ENCODE data around the gene LLCFC1. TPM values are rescaled to one million over a fixed set of nuclear protein-coding genes. Genes with fewer than 3 reads are reported as not detected.

Gene LLCFC1
- total and polyA plus RNA-seq, 4 donors, result not detected

- TF ChIP-seq TAF1 (conservative IDR thresholded peaks at IDR 0.05) (no peak), EGR1 (IDR thresholded peaks at IDR 0.05; ENCODE audit: low read depth in 2 of 2) (no peak), RXRA (IDR thresholded peaks at IDR 0.05) (no peak), RAD21 (IDR thresholded peaks at IDR 0.05) (no peak), GABPA (IDR thresholded peaks at IDR 0.05 in 1 of 2, conservative IDR thresholded peaks at IDR 0.05 in 1 of 2) (no peak), FOXA1 (IDR thresholded peaks at IDR 0.05) (no peak)
- Histone ChIP-seq H3K27ac (ENCODE audit: low read depth in 1 of 2, low read length in 2 of 2) (no peak overlapping the region), H3K4me1 (ENCODE audit: control insufficient read depth in 4 of 4, insufficient read depth in 4 of 4, low read length in 3 of 4) (no peaks in the 10 kb centered on the region), H3K36me3 (ENCODE audit: control insufficient read depth in 4 of 4, insufficient read depth in 3 of 4, low read depth in 1 of 4, low read length in 3 of 4) (no peaks in the 10 kb centered on the region), H3K9ac (ENCODE audit: low read depth in 1 of 2, low read length in 2 of 2) (no peak overlapping the region), H3K27me3 (ENCODE audit: control insufficient read depth in 4 of 4, insufficient read depth in 4 of 4, low read length in 3 of 4) (no peaks in the 10 kb centered on the region), H3K4me3 (ENCODE audit: low read depth in 1 of 3, low read length in 3 of 3) (no peak overlapping the region), H3K9me3 (ENCODE audit: control insufficient read depth in 4 of 4, low read length in 3 of 4) (no peaks in the 10 kb centered on the region)
- DNase-seq (ENCODE audit: low spot score), result no peak
These were observed 35.2 kb upstream of the LLCFC1 start for GRCh38 chr7:142904128-142904527.

DNA sequence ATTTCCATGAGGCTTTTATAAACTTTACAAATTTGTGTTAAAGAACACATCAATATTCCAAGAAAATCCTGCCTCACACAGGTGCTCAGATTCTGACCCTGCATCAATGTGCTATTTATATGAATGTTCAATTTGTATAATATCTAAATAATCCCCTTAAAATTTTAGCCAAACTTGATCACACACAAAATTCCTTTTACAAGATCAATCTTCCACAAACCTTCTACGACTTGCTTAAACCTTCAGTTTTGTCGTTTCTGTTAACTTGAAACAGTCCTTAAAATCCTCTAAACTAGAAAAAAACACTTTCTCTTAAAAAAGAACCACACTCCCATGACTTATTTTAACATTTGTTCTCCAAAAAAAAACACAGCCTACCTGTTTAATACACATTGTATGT lies 33.5 kb upstream of the LLCFC1 start:
- Histone ChIP-seq H3K27ac (ENCODE audit: low read depth in 1 of 2, low read length in 2 of 2) (no peak overlapping the region), H3K9me3 (ENCODE audit: control insufficient read depth in 4 of 4, low read length in 3 of 4) (no peaks in the 10 kb centered on the region), H3K9ac (ENCODE audit: low read depth in 1 of 2, low read length in 2 of 2) (no peak overlapping the region), H3K4me3 (ENCODE audit: low read depth in 1 of 3, low read length in 3 of 3) (no peak overlapping the region), H3K4me1 (ENCODE audit: control insufficient read depth in 4 of 4, insufficient read depth in 4 of 4, low read length in 3 of 4) (no peaks in the 10 kb centered on the region), H3K36me3 (ENCODE audit: control insufficient read depth in 4 of 4, insufficient read depth in 3 of 4, low read depth in 1 of 4, low read length in 3 of 4) (no peaks in the 10 kb centered on the region), H3K27me3 (ENCODE audit: control insufficient read depth in 4 of 4, insufficient read depth in 4 of 4, low read length in 3 of 4) (no peaks in the 10 kb centered on the region)
- 80% methylated on average over 2 of the region's 2 CpGs for whole genome bisulfite sequencing
- TF ChIP-seq, protein P1, sequence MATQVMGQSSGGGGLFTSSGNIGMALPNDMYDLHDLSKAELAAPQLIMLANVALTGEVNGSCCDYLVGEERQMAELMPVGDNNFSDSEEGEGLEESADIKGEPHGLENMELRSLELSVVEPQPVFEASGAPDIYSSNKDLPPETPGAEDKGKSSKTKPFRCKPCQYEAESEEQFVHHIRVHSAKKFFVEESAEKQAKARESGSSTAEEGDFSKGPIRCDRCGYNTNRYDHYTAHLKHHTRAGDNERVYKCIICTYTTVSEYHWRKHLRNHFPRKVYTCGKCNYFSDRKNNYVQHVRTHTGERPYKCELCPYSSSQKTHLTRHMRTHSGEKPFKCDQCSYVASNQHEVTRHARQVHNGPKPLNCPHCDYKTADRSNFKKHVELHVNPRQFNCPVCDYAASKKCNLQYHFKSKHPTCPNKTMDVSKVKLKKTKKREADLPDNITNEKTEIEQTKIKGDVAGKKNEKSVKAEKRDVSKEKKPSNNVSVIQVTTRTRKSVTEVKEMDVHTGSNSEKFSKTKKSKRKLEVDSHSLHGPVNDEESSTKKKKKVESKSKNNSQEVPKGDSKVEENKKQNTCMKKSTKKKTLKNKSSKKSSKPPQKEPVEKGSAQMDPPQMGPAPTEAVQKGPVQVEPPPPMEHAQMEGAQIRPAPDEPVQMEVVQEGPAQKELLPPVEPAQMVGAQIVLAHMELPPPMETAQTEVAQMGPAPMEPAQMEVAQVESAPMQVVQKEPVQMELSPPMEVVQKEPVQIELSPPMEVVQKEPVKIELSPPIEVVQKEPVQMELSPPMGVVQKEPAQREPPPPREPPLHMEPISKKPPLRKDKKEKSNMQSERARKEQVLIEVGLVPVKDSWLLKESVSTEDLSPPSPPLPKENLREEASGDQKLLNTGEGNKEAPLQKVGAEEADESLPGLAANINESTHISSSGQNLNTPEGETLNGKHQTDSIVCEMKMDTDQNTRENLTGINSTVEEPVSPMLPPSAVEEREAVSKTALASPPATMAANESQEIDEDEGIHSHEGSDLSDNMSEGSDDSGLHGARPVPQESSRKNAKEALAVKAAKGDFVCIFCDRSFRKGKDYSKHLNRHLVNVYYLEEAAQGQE (IDR thresholded peaks at IDR 0.05), result no peak
- TF ChIP-seq, protein P2, sequence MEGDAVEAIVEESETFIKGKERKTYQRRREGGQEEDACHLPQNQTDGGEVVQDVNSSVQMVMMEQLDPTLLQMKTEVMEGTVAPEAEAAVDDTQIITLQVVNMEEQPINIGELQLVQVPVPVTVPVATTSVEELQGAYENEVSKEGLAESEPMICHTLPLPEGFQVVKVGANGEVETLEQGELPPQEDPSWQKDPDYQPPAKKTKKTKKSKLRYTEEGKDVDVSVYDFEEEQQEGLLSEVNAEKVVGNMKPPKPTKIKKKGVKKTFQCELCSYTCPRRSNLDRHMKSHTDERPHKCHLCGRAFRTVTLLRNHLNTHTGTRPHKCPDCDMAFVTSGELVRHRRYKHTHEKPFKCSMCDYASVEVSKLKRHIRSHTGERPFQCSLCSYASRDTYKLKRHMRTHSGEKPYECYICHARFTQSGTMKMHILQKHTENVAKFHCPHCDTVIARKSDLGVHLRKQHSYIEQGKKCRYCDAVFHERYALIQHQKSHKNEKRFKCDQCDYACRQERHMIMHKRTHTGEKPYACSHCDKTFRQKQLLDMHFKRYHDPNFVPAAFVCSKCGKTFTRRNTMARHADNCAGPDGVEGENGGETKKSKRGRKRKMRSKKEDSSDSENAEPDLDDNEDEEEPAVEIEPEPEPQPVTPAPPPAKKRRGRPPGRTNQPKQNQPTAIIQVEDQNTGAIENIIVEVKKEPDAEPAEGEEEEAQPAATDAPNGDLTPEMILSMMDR (IDR thresholded peaks at IDR 0.05; ENCODE audit: low read depth, low read length, missing input control), result no peak
- TF ChIP-seq ZBTB33 (IDR thresholded peaks at IDR 0.05) (no peak), RXRA (IDR thresholded peaks at IDR 0.05) (no peak), NR2F2 (IDR thresholded peaks at IDR 0.05) (no peak), JUND (IDR thresholded peaks at IDR 0.05) (no peak), EGR1 (IDR thresholded peaks at IDR 0.05; ENCODE audit: low read depth in 2 of 2) (no peak), FOXA2 (IDR thresholded peaks at IDR 0.05) (no peak), SP1 (IDR thresholded peaks at IDR 0.05) (no peak), HNF4G (IDR thresholded peaks at IDR 0.05) (no peak), FOXA1 (IDR thresholded peaks at IDR 0.05) (no peak), GABPA (IDR thresholded peaks at IDR 0.05 in 1 of 2, conservative IDR thresholded peaks at IDR 0.05 in 1 of 2) (no peak), RAD21 (IDR thresholded peaks at IDR 0.05) (no peak), YY1 (IDR thresholded peaks at IDR 0.05) (no peak), TAF1 (conservative IDR thresholded peaks at IDR 0.05) (no peak), HNF4A (conservative IDR thresholded peaks at IDR 0.05) (no peak), MAX (IDR thresholded peaks at IDR 0.05) (no peak)
- no peak for DNase-seq (ENCODE audit: low spot score)
